ELF-1 (cell line): ENCODE results near the gene MED9.
A peak's percentile ranks its signal among the peaks of the same experiment; 100 is the strongest.

Source experiments
- DNase-seq: peaks from one replicate; pipeline ENCODE4 v3.0.0-alpha.2; 2016; ENCODE audit warnings: low read depth, low spot score

The MED9 gene

GRCh38 chr17:17503566-17504130 is 26.8 kb downstream of the MED9 start:
- no peak for DNase-seq

- no peak for DNase-seq
Observed at GRCh38 chr17:17504341-17505140, 27.7 kb downstream of the MED9 start.

GRCh38 chr17:17505151-17505550 is 28.4 kb downstream of the MED9 start:
- no peak for DNase-seq

GRCh38 chr17:17505610-17506171 is 28.9 kb downstream of the MED9 start:
- DNase-seq: no peak

GRCh38 chr17:17506181-17506741 is 29.5 kb downstream of the MED9 start:
- no peak for DNase-seq

- DNase-seq: no peak
Observed at GRCh38 chr17:17506893-17507464, 30.2 kb downstream of the MED9 start.

- DNase-seq: no peak
Observed at GRCh38 chr17:17507465-17508011, 30.7 kb downstream of the MED9 start.

- no peak for DNase-seq
Observed at GRCh38 chr17:17508019-17508535, 31.3 kb downstream of the MED9 start.

GRCh38 chr17:17508646-17509591 is 32.1 kb downstream of the MED9 start:
- no peak for DNase-seq

- DNase-seq: no peak
Observed at GRCh38 chr17:17509601-17510425, 33.0 kb downstream of the MED9 start.

- DNase-seq: no peak
Observed at GRCh38 chr17:17510456-17511292, 33.9 kb downstream of the MED9 start.

- DNase-seq: no peak
Observed at GRCh38 chr17:17511293-17511741, 34.5 kb downstream of the MED9 start.

- peak; percentile 70 for DNase-seq
Observed at GRCh38 chr17:17511881-17512858, 35.4 kb downstream of the MED9 start.

- no peak for DNase-seq
Observed at GRCh38 chr17:17512866-17513265, 36.1 kb downstream of the MED9 start.

GRCh38 chr17:17513626-17514025 is 36.8 kb downstream of the MED9 start:
- DNase-seq: no peak

GRCh38 chr17:17514361-17514992 is 37.7 kb downstream of the MED9 start:
- DNase-seq: no peak
